ENCODE results near the gene KRTAP4-4. TPM values are rescaled to one million over a fixed set of nuclear protein-coding genes. Genes with fewer than 3 reads are reported as not detected.

Gene KRTAP4-4
- total RNA-seq, 1 experiment from 2014 or later: not detected

- Histone ChIP-seq H2BK20ac (ENCODE audit: low read depth, low read length, poor library complexity, severe bottlenecking) (no peak overlapping the region), H2AK5ac (ENCODE audit: insufficient read length, low read length) (no peak overlapping the region), H4K91ac (ENCODE audit: insufficient read length, low read depth, low read length) (no peak overlapping the region), H3K9ac (ENCODE audit: extremely low read depth, insufficient read length, low read length) (no peak overlapping the region), H3K79me2 (ENCODE audit: insufficient read depth, low read length) (no peaks in the 10 kb centered on the region), H2AFZ (ENCODE audit: low read length) (no peak overlapping the region), H4K5ac (ENCODE audit: insufficient read length, low read depth, low read length) (no peak overlapping the region), H3K9me3 (ENCODE audit: control insufficient read depth, low read depth, low read length) (no peaks in the 10 kb centered on the region), H2BK5ac (ENCODE audit: insufficient read length, low read length) (no peak overlapping the region), H3K79me1 (ENCODE audit: insufficient read depth, low read depth, low read length, poor library complexity, severe bottlenecking) (no peaks in the 10 kb centered on the region), H3K27me3 (ENCODE audit: insufficient read depth, low read length) (no peaks in the 10 kb centered on the region), H4K20me1 (ENCODE audit: control insufficient read depth, insufficient read depth, insufficient read length) (no peaks in the 10 kb centered on the region), H2BK15ac (ENCODE audit: low read depth, low read length) (no peak overlapping the region), H3K4ac (ENCODE audit: low read depth, low read length) (no peak overlapping the region), H2BK120ac (ENCODE audit: low read depth, low read length, poor library complexity, severe bottlenecking) (no peak overlapping the region), H3K14ac (ENCODE audit: insufficient read depth, low read length) (no peak overlapping the region), H3T11ph (ENCODE audit: low read length) (no peak overlapping the region), H3K56ac (ENCODE audit: insufficient read length, low read depth, low read length) (no peak overlapping the region), H3K18ac (ENCODE audit: insufficient read length, low read depth, low read length) (no peak overlapping the region), H3K23ac (ENCODE audit: insufficient read length, low read depth, low read length) (no peak overlapping the region), H3K4me1 (ENCODE audit: insufficient read depth, low read length) (no peaks in the 10 kb centered on the region), H3K4me2 (ENCODE audit: insufficient read depth, insufficient read length, low read length) (no peak overlapping the region), H3K23me2 (ENCODE audit: insufficient read length, low read depth, low read length, poor library complexity, severe bottlenecking) (no peaks in the 10 kb centered on the region), H4K8ac (replicated peaks; ENCODE audit: insufficient read length, low read depth, low read length) (no peak overlapping the region), H2BK12ac (ENCODE audit: insufficient read length, low read depth, low read length) (no peak overlapping the region), H3K27ac (ENCODE audit: insufficient read length, low read depth, low read length) (no peak overlapping the region)
- Mint-ChIP-seq H3K27ac (no peak overlapping the region; a peak in 1 of 7 replicates), H3K27me3 (ENCODE audit: low read depth) (no peaks in the 10 kb centered on the region), H3K36me3 (ENCODE audit: insufficient read depth in 1 of 3, low read depth in 3 of 3) (no peaks in the 10 kb centered on the region), H3K4me1 (no peaks in the 10 kb centered on the region), H3K4me3 (no peak overlapping the region), H3K9me3 (no peaks in the 10 kb centered on the region; a peak in 1 of 5 replicates)
- no CpG with 5 or more reads among the region's 7 CpGs for WGBS (ENCODE audit: extremely low coverage, insufficient read length, low lambda C conversion rate)
- no peak for DNase-seq
- TF ChIP-seq CTCF (conservative IDR thresholded peaks at IDR 0.05): no peak
Measured at GRCh38 chr17:41167561-41167960, 7.0 kb upstream of the KRTAP4-4 start.

All from H9 (cell line).